Sigmoid colon (tissue), 7 donors: Measurements from ENCODE around the gene COPS3. TPM values are rescaled to one million over a fixed set of nuclear protein-coding genes. Genes with fewer than 3 reads are reported as not detected.
A peak's percentile ranks its signal among the peaks of the same experiment; 100 is the strongest.

ENCODE experiments used
- DNase-seq: peaks from one replicate; pipeline ENCODE4 v3.0.0-alpha.2; 2019
- H3K27ac ChIP-seq, 4 donors: fragments of 200-600 bp; sonication (generic); one replicate each; pipeline ENCODE4 v1.5.1; 2016 to 2019; ENCODE audit warnings: mild to moderate bottlenecking in 1 of 4
- H3K27me3 ChIP-seq, 3 donors: fragments of 200-600 bp; sonication (generic); one replicate each; pipeline ENCODE4 v1.5.1; 2019; ENCODE audit warnings: mild to moderate bottlenecking in 1 of 3
- H3K36me3 ChIP-seq, 4 donors: fragments of 200-600 bp; sonication (generic); one replicate each; pipeline ENCODE4 v1.5.1; 2016 to 2019
- H3K4me1 ChIP-seq, 4 donors: fragments of 200-600 bp; sonication (generic); one replicate each; pipeline ENCODE4 v1.5.1; 2017 to 2019
- H3K4me3 ChIP-seq, 4 donors: fragments of 200-600 bp; sonication (generic); one replicate each; pipeline ENCODE4 v1.5.1; 2017 to 2019; ENCODE audit warnings: mild to moderate bottlenecking in 2 of 4, moderate library complexity in 1 of 4
- H3K9me3 ChIP-seq, 4 donors: fragments of 200-600 bp in 3 of 4; sonication (generic) in 3 of 4; one replicate each; pipeline versions ENCODE4 v1.5.1 to v1.6.1; 2013 to 2019
- CTCF ChIP-seq, 4 experiments: fragments of 450-650 bp in 3 of 4; fragments of 200-600 bp in 1 of 4; IDR thresholded peaks; one replicate each; pipeline ENCODE4 v1.5.1; 2016 to 2019; ENCODE audit warnings: antibody characterized with exemption in 4 of 4, mild to moderate bottlenecking in 3 of 4, moderate library complexity in 2 of 4
- EP300 ChIP-seq, 4 donors: sonication (generic); formaldehyde crosslinking; IDR thresholded peaks; one replicate each; pipeline ENCODE4 v1.6.1; 2017; ENCODE audit warnings: antibody characterized with exemption in 4 of 4
- POLR2A ChIP-seq, 2 donors: fragments of 450-650 bp; IDR thresholded peaks; one replicate each; pipeline ENCODE4 v1.6.1; 2016; ENCODE audit warnings: antibody characterized with exemption in 2 of 2, mild to moderate bottlenecking in 2 of 2, moderate library complexity in 2 of 2
- POLR2AphosphoS5 ChIP-seq, 4 donors: sonication (generic); formaldehyde crosslinking; IDR thresholded peaks; one replicate each; pipeline ENCODE4 v1.6.1; 2017; ENCODE audit warnings: antibody characterized with exemption in 4 of 4
- WGBS, 2 donors: extraction: QIAGEN DNeasy Blood & Tissue Kit; methylation state at CpG; one replicate each; pipeline ENCODE4 v1.1.7; 2013; 5-methylcytosine and 5-hydroxymethylcytosine counted together
- intact Hi-C: fragments of 100-400 bp; cut with DNase I; formaldehyde crosslinking; loops from one replicate; pipeline ENCODE4 v1.15.1; 2023
- polyA plus RNA-seq, 3 donors: library from polyadenylated mRNA; stranded (reverse); fragments of 200-250 nt; gene quantifications; one replicate each; pipeline ENCODE4 v1.2.3, GENCODE V29; 2013
- total RNA-seq, 4 donors: library from RNA; depleted of rRNA; stranded (reverse); fragments of >200 nt; gene quantifications; one replicate each; pipeline ENCODE4 v1.1.0, GENCODE V29; 2016
- donor health status: healthy with polysubstance abuse.
- donor health status: Bipolar disorder and iron deficiency.
- donor health status: healthy.

The COPS3 gene
- total and polyA plus RNA-seq, 7 donors: 44.6 to 105 (median 56.8) TPM

- TF ChIP-seq POLR2A (IDR thresholded peaks at IDR 0.05) (no peak), CTCF (IDR thresholded peaks at IDR 0.05) (no peak), POLR2AphosphoS5 (IDR thresholded peaks at IDR 0.05) (no peak), EP300 (IDR thresholded peaks at IDR 0.05) (no peak)
- Histone ChIP-seq H3K9me3 (no peaks in the 10 kb centered on the region), H3K27ac (no peak overlapping the region), H3K4me1 (no peaks in the 10 kb centered on the region), H3K27me3 (no peaks in the 10 kb centered on the region), H3K4me3 (no peak overlapping the region), H3K36me3 (peaks cover 46 to 99% (median 85%) of the 10 kb centered on the region in 4 donors)
- WGBS, 2 donors: 93 to 95% methylated on average over 25 of the region's 25 CpGs
- peak; percentile 53 for DNase-seq
- intact Hi-C loops: no loop called here
Measured at GRCh38 chr17:17227608-17228520, 53.2 kb downstream of the COPS3 start.

GRCh38 chr17:17226451-17227265, 54.4 kb downstream of the COPS3 start:
- Histone ChIP-seq H3K36me3 (peaks cover 47 to 100% (median 86%) of the 10 kb centered on the region in 4 donors), H3K9me3 (no peaks in the 10 kb centered on the region), H3K4me3 (no peak overlapping the region), H3K27ac (no peak overlapping the region), H3K27me3 (no peaks in the 10 kb centered on the region), H3K4me1 (no peaks in the 10 kb centered on the region)
- peak; percentile 22 for DNase-seq
- no peak for TF ChIP-seq CTCF (IDR thresholded peaks at IDR 0.05)
- no peak for TF ChIP-seq EP300 (IDR thresholded peaks at IDR 0.05)
- WGBS, 2 donors: 96 to 97% methylated on average over 16 of the region's 16 CpGs
- intact Hi-C loops: no loop called here

GRCh38 chr17:17225901-17226300, 55.1 kb downstream of the COPS3 start:
- intact Hi-C loops: no loop called here
- H3K27me3 ChIP-seq: no peaks in the 10 kb centered on the region
- 94 to 98% methylated on average over 10 of the region's 10 CpGs for whole genome bisulfite sequencing, 2 donors
- TF ChIP-seq POLR2A (IDR thresholded peaks at IDR 0.05): no peak
- TF ChIP-seq CTCF (IDR thresholded peaks at IDR 0.05): no peak
- no peak for TF ChIP-seq EP300 (IDR thresholded peaks at IDR 0.05)
- no peak for TF ChIP-seq POLR2AphosphoS5 (IDR thresholded peaks at IDR 0.05)
- H3K9me3 ChIP-seq: no peaks in the 10 kb centered on the region
- peak; percentile 52 for DNase-seq
- no peaks in the 10 kb centered on the region for H3K4me1 ChIP-seq
- peaks cover 55 to 100% (median 86%) of the 10 kb centered on the region in 4 donors for H3K36me3 ChIP-seq
- no peak overlapping the region for H3K4me3 ChIP-seq
- no peak overlapping the region for H3K27ac ChIP-seq

GRCh38 chr17:17224137-17224536, 56.9 kb downstream of the COPS3 start:
- Histone ChIP-seq H3K9me3 (no peaks in the 10 kb centered on the region), H3K27me3 (no peaks in the 10 kb centered on the region), H3K4me1 (no peaks in the 10 kb centered on the region), H3K36me3 (peaks cover 61 to 99% (median 93%) of the 10 kb centered on the region in 4 donors), H3K27ac (no peak overlapping the region), H3K4me3 (no peak overlapping the region)
- intact Hi-C loops: no loop called here
- no peak for DNase-seq
- 87 to 88% methylated on average over 8 of the region's 8 CpGs for WGBS, 2 donors
- TF ChIP-seq EP300 (IDR thresholded peaks at IDR 0.05): no peak
- no peak for TF ChIP-seq POLR2A (IDR thresholded peaks at IDR 0.05)
- no peak for TF ChIP-seq CTCF (IDR thresholded peaks at IDR 0.05)
- no peak for TF ChIP-seq POLR2AphosphoS5 (IDR thresholded peaks at IDR 0.05)
